HG02642 (cell line): ENCODE data around the gene SEC16B.

ENCODE experiments used
- ATAC-seq: cut with Tn5 transposase; IDR thresholded peaks from one replicate; pipeline ENCODE4 v1.9.1; 2021; ENCODE audit warnings: mild to moderate bottlenecking; ENCODE audit not compliant: unreplicated experiment, poor library complexity

SEC16B gene

GRCh38 chr1:177945943-177946650, 23.8 kb downstream of the SEC16B start:
- peak; percentile 72 for ATAC-seq

GRCh38 chr1:177944016-177944949, 25.6 kb downstream of the SEC16B start:
- ATAC-seq = no peak

GRCh38 chr1:177941976-177942375, 27.9 kb downstream of the SEC16B start:
- no peak for ATAC-seq

- no peak for ATAC-seq
Observed at GRCh38 chr1:177940682-177941081, 29.2 kb downstream of the SEC16B start.

GRCh38 chr1:177937931-177938330, 31.9 kb downstream of the SEC16B start:
- no peak for ATAC-seq

GRCh38 chr1:177937174-177937770, 32.6 kb downstream of the SEC16B start:
- ATAC-seq = no peak

- ATAC-seq = no peak
Observed at GRCh38 chr1:177935638-177936415, 34.0 kb downstream of the SEC16B start.

GRCh38 chr1:177934927-177935326, 34.9 kb downstream of the SEC16B start:
- ATAC-seq = no peak

- no peak for ATAC-seq
Observed at GRCh38 chr1:177934461-177934860, 35.4 kb downstream of the SEC16B start.

- ATAC-seq = no peak
Observed at GRCh38 chr1:177933881-177934280, 36.0 kb downstream of the SEC16B start.

- ATAC-seq = no peak
Observed at GRCh38 chr1:177932123-177932522, 37.7 kb downstream of the SEC16B start.

GRCh38 chr1:177928952-177929351, 40.9 kb downstream of the SEC16B start:
- ATAC-seq = no peak

GRCh38 chr1:177928194-177928593, 41.7 kb downstream of the SEC16B start:
- no peak for ATAC-seq

- ATAC-seq = no peak
Observed at GRCh38 chr1:177927021-177927596, 42.7 kb downstream of the SEC16B start.

GRCh38 chr1:177926201-177926600, 43.7 kb downstream of the SEC16B start:
- no peak for ATAC-seq

- ATAC-seq = no peak
Observed at GRCh38 chr1:177925006-177925405, 44.9 kb downstream of the SEC16B start.

GRCh38 chr1:177923441-177923840, 46.4 kb downstream of the SEC16B start:
- ATAC-seq = no peak

- ATAC-seq = no peak
Observed at GRCh38 chr1:177922209-177922608, 47.6 kb downstream of the SEC16B start.

- no peak for ATAC-seq
Observed at GRCh38 chr1:177921590-177921989, 48.3 kb downstream of the SEC16B start.

GRCh38 chr1:177920091-177920490, 49.8 kb downstream of the SEC16B start:
- no peak for ATAC-seq
